Activated CD4-positive, alpha-beta T cell treated with anti-CD3 and anti-CD28 coated beads, Interleukin-10, Interleukin-2, amounts not matched to agents 100 ng/mL and 50 ng/mL, durations not matched to agents 16 hours and 8 hours (primary cell): Measurements from ENCODE around the gene LBX2.

ENCODE experiments used
- DNase-seq: peaks from one replicate; pipeline ENCODE4 v3.0.0-alpha.2; 2020

LBX2 gene

GRCh38 chr2:74450570-74451190 lies 48.7 kb downstream of the LBX2 start:
- DNase-seq = no peak

- DNase-seq = no peak
Observed at GRCh38 chr2:74448771-74449170, 50.6 kb downstream of the LBX2 start.
